Cerebellar nuclear complex (tissue), 1 donor: ENCODE measurements around the gene CRHR2.

ENCODE experiments used
- DNase-seq, 2 experiments: peaks; one replicate each; lab custom pipeline; 2025; lab: John Stamatoyannopoulos, UW

The CRHR2 gene

GRCh38 chr7:30679664-30680063 is 2.6 kb downstream of the CRHR2 start:
- no peak for DNase-seq

- DNase-seq: no peak
Observed at GRCh38 chr7:30678805-30679204, 3.5 kb downstream of the CRHR2 start.

GRCh38 chr7:30674876-30675275 is 7.4 kb downstream of the CRHR2 start:
- no peak for DNase-seq

- DNase-seq: no peak
Observed at GRCh38 chr7:30674420-30674819, 7.8 kb downstream of the CRHR2 start.

GRCh38 chr7:30671793-30672465 is 10.3 kb downstream of the CRHR2 start:
- DNase-seq: no peak

GRCh38 chr7:30668102-30668501 is 14.2 kb downstream of the CRHR2 start:
- DNase-seq: no peak

DNA sequence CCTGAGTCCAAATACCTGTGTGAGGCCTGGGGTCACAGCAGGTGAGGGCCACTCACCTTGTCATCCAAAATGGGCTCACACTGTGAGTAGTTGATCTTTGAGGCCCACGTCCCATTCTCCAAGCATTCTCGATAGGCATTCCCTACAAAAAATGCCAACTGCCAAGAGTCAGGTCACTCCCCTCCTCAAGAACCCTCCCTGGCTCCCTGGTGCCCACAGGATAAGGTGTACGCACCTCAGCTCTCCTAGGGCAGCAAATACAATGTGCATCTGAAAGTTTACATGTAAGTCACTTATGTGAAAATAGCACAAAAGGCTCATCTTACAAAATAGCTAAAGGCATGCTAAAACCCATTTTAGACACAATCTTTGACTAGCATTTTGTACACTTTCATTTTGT is 15.1 kb downstream of the CRHR2 start:
- no peak for DNase-seq

GRCh38 chr7:30665449-30665848 is 16.8 kb downstream of the CRHR2 start:
- DNase-seq: no peak

DNA sequence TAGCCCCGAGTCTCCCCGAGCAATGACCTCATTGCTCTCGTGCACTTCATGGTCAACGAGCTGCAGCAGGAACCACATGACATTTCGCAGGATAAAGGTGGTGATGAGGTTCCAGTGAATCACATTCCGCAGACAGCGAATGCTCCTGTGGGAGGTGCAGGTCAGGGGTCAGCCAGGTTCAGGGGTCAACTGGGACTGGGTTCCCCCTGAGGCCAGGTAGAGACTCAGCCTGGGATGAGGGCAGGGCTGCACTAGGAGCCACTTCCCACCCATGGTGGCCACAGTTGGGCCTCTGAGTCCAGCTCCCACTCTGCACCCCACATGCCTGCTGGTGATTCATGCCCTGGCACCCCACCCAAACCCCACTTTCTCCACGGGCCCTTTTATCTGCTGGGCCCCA is 17.2 kb downstream of the CRHR2 start:
- no peak for DNase-seq

- DNase-seq: no peak
Observed at GRCh38 chr7:30664184-30664885, 17.9 kb downstream of the CRHR2 start.

DNA sequence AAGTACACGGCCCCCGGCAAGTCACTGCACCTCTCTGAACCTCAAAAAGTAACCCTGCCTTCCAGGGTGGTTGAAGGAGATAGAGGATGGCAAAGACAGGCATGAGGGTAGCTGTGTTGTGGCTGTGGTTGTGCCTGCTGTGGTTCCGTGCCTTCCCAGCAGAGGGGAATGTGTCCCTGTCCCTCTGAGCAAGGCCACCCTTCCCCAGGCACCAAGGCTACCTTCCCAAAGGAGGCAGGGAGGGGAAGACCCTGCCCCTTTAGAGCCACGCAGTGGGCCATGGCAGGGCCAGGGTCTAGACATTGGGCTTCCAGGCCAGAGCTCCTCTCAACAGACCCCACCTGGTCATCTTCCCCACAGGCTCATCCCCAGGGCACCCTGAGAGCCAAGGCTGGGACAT is 18.8 kb downstream of the CRHR2 start:
- DNase-seq: no peak

DNA sequence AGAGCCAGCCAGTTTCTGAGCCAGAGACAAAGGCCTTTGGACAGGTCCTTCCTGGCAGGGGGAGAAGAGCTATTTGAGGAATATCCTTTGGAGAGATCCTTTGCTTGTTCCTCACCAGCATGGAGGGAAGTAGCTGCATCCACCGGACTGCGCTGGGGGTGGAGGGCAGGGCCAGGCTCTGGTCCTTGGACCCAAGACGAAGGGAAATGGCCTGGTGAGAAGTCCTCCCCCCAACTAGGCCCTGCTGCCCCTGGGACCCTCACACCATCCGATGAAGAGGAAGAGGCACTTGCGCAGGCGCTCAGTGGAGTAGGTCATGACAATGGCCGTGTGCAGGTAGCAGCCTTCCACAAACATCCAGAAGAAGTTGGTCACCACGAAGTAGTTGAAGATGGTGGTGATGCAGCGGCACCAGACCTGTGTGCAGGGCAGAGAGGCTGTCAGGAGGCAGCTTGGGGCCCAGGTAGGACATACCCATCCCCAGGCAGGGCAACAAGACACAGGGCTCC is 19.8 kb downstream of the CRHR2 start:
- DNase-seq: no peak

DNA sequence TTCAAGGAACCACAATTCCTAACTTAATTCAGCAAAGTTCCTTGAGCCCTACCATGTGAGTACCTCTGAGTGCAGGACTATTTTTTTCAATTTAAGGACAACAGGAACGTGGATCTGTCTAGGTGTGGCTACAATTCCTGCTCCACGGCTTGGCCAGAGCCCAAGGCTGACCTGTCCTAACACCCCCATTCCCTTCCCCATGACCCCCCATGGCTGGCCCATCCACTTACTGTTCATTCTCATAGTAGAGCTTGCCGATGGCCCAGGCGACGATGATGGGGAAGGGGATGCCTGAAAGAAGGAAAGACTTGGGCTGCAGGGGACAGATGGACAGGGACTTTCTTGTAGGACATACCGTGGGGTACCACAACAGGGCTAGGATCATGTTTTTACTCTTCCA is 20.3 kb downstream of the CRHR2 start:
- DNase-seq: no peak

GRCh38 chr7:30660331-30661255 is 21.7 kb downstream of the CRHR2 start:
- peak in 1 of 2 experiments; percentile 16 for DNase-seq

DNA sequence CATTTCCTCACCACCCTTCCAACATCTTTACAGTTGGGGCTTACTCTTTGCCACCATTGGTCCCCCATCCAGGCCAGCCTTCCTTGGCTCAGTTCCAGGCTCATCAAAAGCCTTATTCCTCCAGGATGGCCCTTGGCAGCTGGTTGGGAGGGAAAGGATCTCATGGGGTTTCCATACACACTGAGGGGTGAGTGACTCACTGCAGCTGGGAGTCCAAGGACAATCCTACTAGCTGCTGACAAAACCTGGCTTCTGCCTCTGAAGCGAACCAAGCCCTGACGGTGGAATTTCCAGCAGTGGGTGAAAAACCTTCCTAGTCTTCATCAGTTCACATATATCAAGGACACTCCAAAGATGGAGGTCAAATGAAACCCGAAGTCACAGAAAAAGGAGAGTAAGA is 22.9 kb downstream of the CRHR2 start:
- no peak for DNase-seq

DNA sequence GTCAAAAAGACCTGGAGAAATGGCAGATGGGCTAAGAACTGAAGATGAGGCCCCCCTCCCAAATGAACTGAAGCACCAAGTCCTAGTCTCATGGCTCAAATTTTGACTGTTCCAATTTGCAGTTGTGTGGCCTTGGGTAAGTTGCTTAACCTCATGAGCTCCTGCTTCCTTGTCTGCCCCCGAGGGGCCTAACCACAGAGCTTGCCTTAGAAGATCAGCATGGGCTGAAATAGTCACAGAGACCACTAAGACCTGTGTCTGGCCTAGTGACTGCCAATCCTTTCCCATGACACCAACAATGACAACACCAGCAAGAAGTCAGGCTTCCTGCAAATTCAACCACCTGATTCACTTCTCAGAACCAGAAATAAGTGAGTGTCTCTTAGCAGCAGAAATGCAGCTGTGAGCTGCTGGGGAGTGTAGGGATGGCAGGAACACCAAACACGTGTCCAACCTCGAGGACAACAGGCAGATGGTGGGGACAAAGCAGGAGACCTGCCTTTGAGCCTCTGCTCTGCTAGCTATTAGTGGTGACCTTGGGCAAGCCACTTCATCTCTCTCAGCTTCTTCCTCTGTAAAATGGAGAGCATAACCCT is 23.7 kb downstream of the CRHR2 start:
- DNase-seq: no peak

- DNase-seq: no peak
Observed at GRCh38 chr7:30657131-30657530, 25.1 kb downstream of the CRHR2 start.

GRCh38 chr7:30656006-30656957 is 26.0 kb downstream of the CRHR2 start:
- no peak for DNase-seq

GRCh38 chr7:30655096-30655970 is 26.9 kb downstream of the CRHR2 start:
- no peak for DNase-seq
